GM23248 (cell line): ENCODE measurements around the gene RNF152.

Experiments used
- EZH2 ChIP-seq: fragments of 200-600 bp; sonication (generic); IDR thresholded peaks from 2 replicates; pipeline ENCODE4 v1.6.1; 2018; ENCODE audit warnings: antibody characterized with exemption, mild to moderate bottlenecking; ENCODE audit not compliant: insufficient read depth, poor library complexity, severe bottlenecking
- EZH2phosphoT487 ChIP-seq: fragments of 200-600 bp; sonication (generic); IDR thresholded peaks from 2 replicates; pipeline ENCODE4 v1.6.1; 2018; ENCODE audit warnings: antibody characterized with exemption, moderate library complexity, mild to moderate bottlenecking, low read depth; ENCODE audit not compliant: insufficient read depth

DNA sequence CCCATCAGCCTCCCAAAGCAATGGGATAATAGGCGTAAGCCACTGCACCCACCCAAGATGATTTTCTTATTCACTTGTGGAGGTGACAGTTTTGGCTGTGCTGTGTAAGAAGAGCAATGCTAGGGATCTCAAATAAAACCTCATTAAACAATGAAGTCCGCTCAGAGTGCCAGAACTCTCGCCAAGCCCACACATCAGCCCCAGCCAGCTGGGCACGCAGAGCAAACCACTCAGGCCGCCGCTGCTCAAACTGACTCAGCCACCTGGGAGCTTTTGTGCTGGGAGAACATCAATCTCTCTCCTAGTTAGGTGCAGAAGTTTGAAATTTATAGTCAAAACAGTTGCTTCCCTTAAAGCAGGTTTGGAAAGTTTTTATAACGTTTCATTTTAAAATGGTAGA is 47.6 kb downstream of the RNF152 start:
- TF ChIP-seq EZH2 (no peak), EZH2phosphoT487 (no peak)
